Neural progenitor cell (in vitro differentiated cells): Measurements from ENCODE around the gene DBH. TPM values are rescaled to one million over a fixed set of nuclear protein-coding genes. Genes with fewer than 3 reads are reported as not detected.

Source experiments
- DNase-seq: peaks from one replicate; pipeline ENCODE4 v3.0.0-alpha.2; 2016; ENCODE audit warnings: low spot score
- H2AFZ ChIP-seq: fragments of 200-600 bp; sonication (generic); replicated peaks from 2 replicates; pipeline ENCODE4 v1.6.1; 2016; ENCODE audit warnings: antibody characterized with exemption
- H3F3A ChIP-seq: fragments of 200-600 bp; sonication (generic); 2 replicates; pipeline ENCODE4 v1.6.1; 2016; ENCODE audit warnings: antibody characterized with exemption, low read depth
- H3K27ac ChIP-seq: fragments of 200-600 bp; sonication (generic); 2 replicates; pipeline ENCODE4 v1.5.1; 2016; ENCODE audit warnings: mild to moderate bottlenecking
- H3K27me3 ChIP-seq: fragments of 200-600 bp; sonication (generic); 2 replicates; pipeline ENCODE4 v1.6.1; 2016; ENCODE audit warnings: mild to moderate bottlenecking, moderate library complexity
- H3K36me3 ChIP-seq: fragments of 200-600 bp; sonication (generic); 2 replicates; pipeline ENCODE4 v1.5.1; 2016
- H3K4me1 ChIP-seq: fragments of 200-600 bp; sonication (generic); 2 replicates; pipeline ENCODE4 v1.6.1; 2016; ENCODE audit warnings: mixed run types
- H3K4me2 ChIP-seq: fragments of 200-600 bp; sonication (generic); 2 replicates; pipeline ENCODE4 v1.6.1; 2016
- H3K4me3 ChIP-seq: fragments of 200-600 bp; sonication (generic); 2 replicates; pipeline ENCODE4 v1.5.1; 2016
- H3K79me2 ChIP-seq: fragments of 200-600 bp; sonication (generic); 2 replicates; pipeline ENCODE4 v1.6.1; 2016; ENCODE audit warnings: low read depth
- H3K9ac ChIP-seq: fragments of 200-600 bp; sonication (generic); 2 replicates; pipeline ENCODE4 v1.6.1; 2016
- H3K9me3 ChIP-seq: fragments of 200-600 bp; sonication (generic); 2 replicates; pipeline ENCODE4 v1.5.1; 2016; ENCODE audit warnings: low read depth
- H4K20me1 ChIP-seq: fragments of 200-600 bp; sonication (generic); 2 replicates; pipeline ENCODE4 v1.6.1; 2016; ENCODE audit warnings: low read depth
- H3K27ac Mint-ChIP-seq: 3 replicates; pipeline ENCODE4 v1.8.0; 2021; ENCODE audit warnings: mixed read lengths
- H3K27me3 Mint-ChIP-seq: 2 replicates; pipeline ENCODE4 v1.8.0; 2022; ENCODE audit warnings: low read depth, mild to moderate bottlenecking, inconsistent platforms, moderate library complexity, mixed read lengths; ENCODE audit not compliant: insufficient read depth
- H3K36me3 Mint-ChIP-seq: 3 replicates; pipeline ENCODE4 v1.8.0; 2021; ENCODE audit warnings: mixed read lengths
- H3K4me1 Mint-ChIP-seq: 3 replicates; pipeline ENCODE4 v1.8.0; 2021; ENCODE audit warnings: mixed read lengths
- H3K4me3 Mint-ChIP-seq: 3 replicates; pipeline ENCODE4 v1.8.0; 2021; ENCODE audit warnings: mild to moderate bottlenecking, moderate library complexity, mixed read lengths
- H3K9me3 Mint-ChIP-seq: 3 replicates; pipeline ENCODE4 v1.8.0; 2020; ENCODE audit warnings: mixed read lengths
- CTCF ChIP-seq: fragments of 200-600 bp; sonication (generic); IDR thresholded peaks from 2 replicates; pipeline ENCODE4 v1.5.1; 2017; ENCODE audit warnings: antibody characterized with exemption, mild to moderate bottlenecking
- EZH2 ChIP-seq: fragments of 200-600 bp; sonication (generic); IDR thresholded peaks from 2 replicates; pipeline ENCODE4 v1.6.1; 2017; ENCODE audit warnings: antibody characterized with exemption, mild to moderate bottlenecking, moderate library complexity
- EZH2phosphoT487 ChIP-seq: fragments of 200-600 bp; sonication (generic); IDR thresholded peaks from 2 replicates; pipeline ENCODE4 v1.6.1; 2017; ENCODE audit warnings: antibody characterized with exemption
- total RNA-seq: library from RNA; depleted of rRNA; stranded (reverse); fragments of >200 nt; gene quantifications from 2 replicates; pipeline ENCODE4 v1.2.3, GENCODE V29; 2015; ENCODE audit warnings: low replicate concordance

The DBH gene
- total RNA-seq, 1 donor from 2014 or later, result not detected

GRCh38 chr9:133638711-133639110, 2.5 kb downstream of the DBH start:
- H3F3A ChIP-seq, result peaks cover 4% of the 10 kb centered on the region
- Mint-ChIP-seq H3K36me3 (no peaks in the 10 kb centered on the region), H3K4me1 (peaks cover 47% of the 10 kb centered on the region), H3K27me3 (peaks cover 5% of the 10 kb centered on the region), H3K27ac (peak overlapping the region; percentile 72), H3K9me3 (no peaks in the 10 kb centered on the region), H3K4me3 (no peak overlapping the region)
- no peaks in the 10 kb centered on the region for H3K9me3 ChIP-seq
- DNase-seq, result no peak
- no peak overlapping the region for H2AFZ ChIP-seq
- H3K4me1 ChIP-seq, result peaks cover 30% of the 10 kb centered on the region
- H3K36me3 ChIP-seq, result no peaks in the 10 kb centered on the region
- H3K27me3 ChIP-seq, result no peaks in the 10 kb centered on the region
- H3K27ac ChIP-seq, result no peak overlapping the region
- no peak for TF ChIP-seq EZH2
- TF ChIP-seq EZH2phosphoT487, result no peak
- TF ChIP-seq CTCF, result no peak
- no peaks in the 10 kb centered on the region for H4K20me1 ChIP-seq
- H3K4me2 ChIP-seq, result no peak overlapping the region
- no peak overlapping the region for H3K4me3 ChIP-seq
- H3K79me2 ChIP-seq, result no peaks in the 10 kb centered on the region
- H3K9ac ChIP-seq, result no peak overlapping the region

GRCh38 chr9:133639613-133640012, 3.5 kb downstream of the DBH start:
- DNase-seq, result no peak
- Mint-ChIP-seq H3K9me3 (no peaks in the 10 kb centered on the region), H3K4me1 (peaks cover 41% of the 10 kb centered on the region), H3K27me3 (peaks cover 5% of the 10 kb centered on the region), H3K27ac (peak overlapping the region; percentile 72), H3K4me3 (no peak overlapping the region), H3K36me3 (no peaks in the 10 kb centered on the region)
- H3K4me1 ChIP-seq, result peaks cover 21% of the 10 kb centered on the region
- H3K79me2 ChIP-seq, result no peaks in the 10 kb centered on the region
- H3K9ac ChIP-seq, result no peak overlapping the region
- no peak overlapping the region for H3K27ac ChIP-seq
- no peaks in the 10 kb centered on the region for H4K20me1 ChIP-seq
- no peak overlapping the region for H3K4me3 ChIP-seq
- H3K36me3 ChIP-seq, result no peaks in the 10 kb centered on the region
- no peak overlapping the region for H2AFZ ChIP-seq
- peaks cover 3% of the 10 kb centered on the region for H3F3A ChIP-seq
- H3K9me3 ChIP-seq, result no peaks in the 10 kb centered on the region
- TF ChIP-seq EZH2 (no peak), EZH2phosphoT487 (no peak), CTCF (no peak)
- no peaks in the 10 kb centered on the region for H3K27me3 ChIP-seq
- no peak overlapping the region for H3K4me2 ChIP-seq

GRCh38 chr9:133640160-133640559, 4.0 kb downstream of the DBH start:
- no peaks in the 10 kb centered on the region for H3K36me3 ChIP-seq

More at GRCh38 chr9:133640160-133640559, 4.0 kb downstream of the DBH start:
- H3K27ac Mint-ChIP-seq, result no peak overlapping the region
- Histone ChIP-seq H3K4me1 (peaks cover 18% of the 10 kb centered on the region), H3K4me3 (no peak overlapping the region), H3K9ac (no peak overlapping the region), H3K27ac (no peak overlapping the region), H3K4me2 (no peak overlapping the region), H3K27me3 (no peaks in the 10 kb centered on the region), H3K79me2 (no peaks in the 10 kb centered on the region), H4K20me1 (no peaks in the 10 kb centered on the region), H2AFZ (no peak overlapping the region), H3F3A (no peaks in the 10 kb centered on the region), H3K9me3 (no peaks in the 10 kb centered on the region)
- H3K27me3 Mint-ChIP-seq, result peaks cover 8% of the 10 kb centered on the region
- no peak for TF ChIP-seq EZH2phosphoT487
- TF ChIP-seq CTCF, result no peak
- TF ChIP-seq EZH2, result no peak
- H3K36me3 Mint-ChIP-seq, result no peaks in the 10 kb centered on the region
- no peak for DNase-seq
- no peaks in the 10 kb centered on the region for H3K9me3 Mint-ChIP-seq
- no peak overlapping the region for H3K4me3 Mint-ChIP-seq
- H3K4me1 Mint-ChIP-seq, result peaks cover 35% of the 10 kb centered on the region
